Vagina (tissue), 2 donors: ENCODE data around the gene FBXL7.

Experiments used
- POLR2A ChIP-seq, 2 donors: fragments of 450-650 bp; IDR thresholded peaks; one replicate each; pipeline ENCODE4 v1.6.1; 2017; ENCODE audit warnings: antibody characterized with exemption in 2 of 2, mild to moderate bottlenecking in 2 of 2, moderate library complexity in 2 of 2
- TF ChIP-seq, protein P1 (sequence below), 3 experiments: fragments of 450-650 bp in 2 of 3; fragments of 200-600 bp in 1 of 3; sonication (generic) in 1 of 3; IDR thresholded peaks; one replicate each; pipeline ENCODE4 v1.5.1; 2017 to 2019; ENCODE audit warnings: antibody characterized with exemption in 3 of 3, mild to moderate bottlenecking in 2 of 3, moderate library complexity in 2 of 3

DNA sequence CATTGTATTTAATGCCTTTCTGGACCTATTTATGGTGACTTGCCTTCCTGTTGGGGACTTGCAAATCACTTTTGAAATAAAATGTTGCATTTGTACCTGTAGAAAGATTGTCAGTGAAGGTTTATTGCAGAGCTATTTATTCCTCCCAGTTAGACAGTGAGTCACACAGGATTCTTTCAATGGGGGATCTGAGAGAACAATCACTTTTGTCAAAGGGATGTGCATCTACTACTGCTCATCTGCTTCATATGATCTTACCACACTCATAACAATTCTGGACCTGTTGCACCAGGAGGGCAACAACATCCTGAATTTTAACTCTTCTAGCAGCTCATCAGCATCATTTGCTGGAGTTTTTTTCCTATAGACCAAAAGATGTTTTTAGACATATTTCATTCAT is 66.8 kb downstream of the FBXL7 start:
- no peak for TF ChIP-seq POLR2A (IDR thresholded peaks at IDR 0.05)
- TF ChIP-seq, protein P1, sequence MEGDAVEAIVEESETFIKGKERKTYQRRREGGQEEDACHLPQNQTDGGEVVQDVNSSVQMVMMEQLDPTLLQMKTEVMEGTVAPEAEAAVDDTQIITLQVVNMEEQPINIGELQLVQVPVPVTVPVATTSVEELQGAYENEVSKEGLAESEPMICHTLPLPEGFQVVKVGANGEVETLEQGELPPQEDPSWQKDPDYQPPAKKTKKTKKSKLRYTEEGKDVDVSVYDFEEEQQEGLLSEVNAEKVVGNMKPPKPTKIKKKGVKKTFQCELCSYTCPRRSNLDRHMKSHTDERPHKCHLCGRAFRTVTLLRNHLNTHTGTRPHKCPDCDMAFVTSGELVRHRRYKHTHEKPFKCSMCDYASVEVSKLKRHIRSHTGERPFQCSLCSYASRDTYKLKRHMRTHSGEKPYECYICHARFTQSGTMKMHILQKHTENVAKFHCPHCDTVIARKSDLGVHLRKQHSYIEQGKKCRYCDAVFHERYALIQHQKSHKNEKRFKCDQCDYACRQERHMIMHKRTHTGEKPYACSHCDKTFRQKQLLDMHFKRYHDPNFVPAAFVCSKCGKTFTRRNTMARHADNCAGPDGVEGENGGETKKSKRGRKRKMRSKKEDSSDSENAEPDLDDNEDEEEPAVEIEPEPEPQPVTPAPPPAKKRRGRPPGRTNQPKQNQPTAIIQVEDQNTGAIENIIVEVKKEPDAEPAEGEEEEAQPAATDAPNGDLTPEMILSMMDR (IDR thresholded peaks at IDR 0.05) = no peak
